HUDEP-2 (cell line): ENCODE results near the gene TMEM17.
"Not testable (repeated sequence)": the region's sequence is repeated elsewhere in the genome, so short reads cannot be mapped to it uniquely, and the experiment has no call there.

Experiments used
- DNase-seq, 76 experiments: peaks; one replicate each; lab custom pipeline; 2025; ENCODE audit not compliant: unreplicated experiment in 76 of 76; lab: John Stamatoyannopoulos, UW

TMEM17 gene

DNA sequence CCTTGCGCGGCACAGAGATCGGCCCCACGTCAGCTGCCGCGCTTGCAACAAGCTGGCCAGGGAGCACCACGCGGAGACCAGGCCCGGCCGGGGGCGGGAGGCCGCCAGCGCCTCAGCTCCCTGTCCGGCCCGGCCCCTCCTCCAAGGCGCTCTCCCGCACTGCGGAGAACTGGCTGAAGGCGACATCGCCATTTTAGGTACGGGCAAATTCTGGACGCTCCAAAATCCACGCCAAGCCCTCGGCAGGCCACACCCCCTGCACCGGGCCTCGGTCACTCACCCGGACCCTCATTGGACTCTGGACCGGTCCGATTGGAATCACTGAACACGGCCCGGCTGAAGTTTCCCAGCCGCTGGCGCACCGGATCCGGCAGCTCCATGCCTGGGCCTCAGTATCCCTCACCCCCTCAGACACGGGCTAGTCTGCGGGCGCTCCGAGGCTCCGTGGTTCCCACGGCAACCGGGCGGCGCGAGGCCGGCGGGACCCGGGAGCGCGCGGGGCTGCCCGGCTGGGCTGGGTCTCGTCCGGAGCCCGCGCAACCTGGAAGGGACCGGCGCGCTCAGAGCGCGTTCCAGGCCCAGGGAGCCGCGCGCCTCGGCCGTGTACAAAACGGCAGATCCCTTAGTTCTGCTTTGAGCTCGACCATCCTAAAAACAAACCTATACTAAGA is at the start of gene TMEM17:
Gene TMEM17 (minus strand): TSS at position 446 of the 671 bp plus-strand sequence. CDS start 66 bp downstream, at position 380.
- peak in 75 of 76 experiments; percentile 23 to 92 (median 80) for DNase-seq

DNA sequence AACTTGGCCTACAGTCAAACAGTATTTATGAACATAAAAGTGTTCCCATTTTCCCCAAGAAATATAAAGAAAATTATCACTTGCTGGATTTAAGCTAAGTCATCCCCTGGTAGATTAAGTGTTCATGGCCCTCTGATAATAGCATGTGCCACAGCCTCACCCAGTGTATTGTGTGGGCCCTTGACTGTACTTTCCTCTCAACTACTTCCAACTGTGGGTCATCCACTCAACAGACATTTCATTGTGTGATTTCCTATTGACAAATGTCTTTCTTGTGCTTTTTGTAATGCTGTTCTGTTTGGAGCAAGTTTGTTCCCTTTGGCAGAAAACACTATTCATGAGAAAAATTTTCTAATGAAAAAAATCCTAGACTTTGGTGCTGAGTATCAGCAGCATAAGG is 48.4 kb upstream of the TMEM17 start:
- DNase-seq, result no peak

DNA sequence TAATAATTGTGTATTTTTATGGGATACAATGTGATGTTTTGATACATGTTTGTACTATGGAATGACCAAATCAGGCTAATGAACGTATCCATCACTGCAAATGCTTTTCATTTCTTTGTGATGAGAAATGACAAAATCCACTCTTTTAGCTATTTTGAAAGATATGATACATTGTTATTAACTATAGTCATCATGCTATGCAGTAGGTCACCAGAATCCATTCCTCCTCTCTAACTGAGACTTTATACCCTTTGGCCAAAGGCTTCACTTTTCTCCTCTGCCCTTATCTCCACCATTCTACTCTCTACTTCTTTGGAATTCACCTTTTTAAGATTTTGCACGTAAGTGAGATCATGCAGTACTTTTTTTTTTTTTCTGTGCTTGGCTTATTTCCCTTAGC is 44.5 kb upstream of the TMEM17 start:
- no peak for DNase-seq

GRCh38 chr2:62547854-62548253 is 41.9 kb upstream of the TMEM17 start:
- no peak for DNase-seq

DNA sequence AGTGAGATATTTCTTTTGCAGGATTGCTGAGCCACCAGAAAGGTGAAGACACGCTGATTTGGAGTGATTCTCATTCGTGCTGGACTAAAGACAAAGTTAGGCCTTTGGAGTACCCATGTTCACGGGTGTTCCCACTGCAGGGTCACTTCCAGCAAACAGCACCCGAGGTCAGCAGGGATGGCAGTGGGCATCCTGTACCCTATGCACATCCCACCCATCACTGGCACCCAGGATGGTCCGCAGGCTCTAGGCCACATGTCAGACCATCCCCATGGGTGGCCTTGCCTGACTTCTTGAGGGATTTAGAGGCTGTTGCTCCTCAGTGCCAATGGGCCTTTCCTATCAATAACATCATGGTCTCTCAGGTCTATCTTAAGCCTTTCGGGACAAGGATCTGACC is 39.3 kb upstream of the TMEM17 start:
- DNase-seq, result no peak

GRCh38 chr2:62540408-62541168 is 34.6 kb upstream of the TMEM17 start:
- no peak for DNase-seq

GRCh38 chr2:62539606-62540407 is 33.8 kb upstream of the TMEM17 start:
- no peak for DNase-seq

DNA sequence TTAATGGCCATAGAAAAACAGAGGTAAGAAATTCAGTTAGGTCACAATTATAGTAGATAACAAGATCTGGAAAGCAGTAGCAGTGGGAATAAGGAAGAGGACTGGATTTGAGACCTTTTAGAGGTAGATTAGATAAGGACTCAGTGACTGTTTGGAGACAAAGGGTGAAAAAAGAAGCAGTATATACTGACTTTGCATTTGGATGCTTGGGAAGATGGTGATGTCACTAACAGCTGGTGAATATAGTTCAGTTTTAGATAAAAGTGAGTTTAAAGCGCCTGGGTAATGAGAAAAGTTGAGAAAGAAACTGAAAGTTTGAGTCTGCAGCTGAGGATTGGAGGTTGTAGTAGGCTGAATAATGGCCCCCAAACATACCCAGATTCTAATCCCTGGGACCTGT is 32.8 kb upstream of the TMEM17 start:
- no peak for DNase-seq

DNA sequence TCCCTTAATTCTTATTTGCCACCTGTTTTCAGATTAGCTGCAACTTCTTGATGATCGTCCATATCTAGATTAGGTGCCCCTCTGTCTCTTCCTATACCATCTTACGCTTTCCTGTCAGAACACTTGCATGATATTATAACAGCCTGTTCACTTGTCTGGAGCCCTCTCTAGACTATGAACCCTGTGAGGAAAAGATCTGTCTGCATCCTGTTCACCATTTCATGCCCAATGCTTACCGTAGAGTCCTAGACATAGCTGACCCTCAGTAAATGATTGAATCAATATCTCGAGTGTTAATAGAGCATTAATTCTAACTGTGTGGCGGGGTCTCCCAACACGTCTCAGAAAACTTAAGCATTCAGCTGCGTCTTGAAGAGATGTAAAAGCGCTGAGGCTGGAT is 31.8 kb upstream of the TMEM17 start:
- no peak for DNase-seq

DNA sequence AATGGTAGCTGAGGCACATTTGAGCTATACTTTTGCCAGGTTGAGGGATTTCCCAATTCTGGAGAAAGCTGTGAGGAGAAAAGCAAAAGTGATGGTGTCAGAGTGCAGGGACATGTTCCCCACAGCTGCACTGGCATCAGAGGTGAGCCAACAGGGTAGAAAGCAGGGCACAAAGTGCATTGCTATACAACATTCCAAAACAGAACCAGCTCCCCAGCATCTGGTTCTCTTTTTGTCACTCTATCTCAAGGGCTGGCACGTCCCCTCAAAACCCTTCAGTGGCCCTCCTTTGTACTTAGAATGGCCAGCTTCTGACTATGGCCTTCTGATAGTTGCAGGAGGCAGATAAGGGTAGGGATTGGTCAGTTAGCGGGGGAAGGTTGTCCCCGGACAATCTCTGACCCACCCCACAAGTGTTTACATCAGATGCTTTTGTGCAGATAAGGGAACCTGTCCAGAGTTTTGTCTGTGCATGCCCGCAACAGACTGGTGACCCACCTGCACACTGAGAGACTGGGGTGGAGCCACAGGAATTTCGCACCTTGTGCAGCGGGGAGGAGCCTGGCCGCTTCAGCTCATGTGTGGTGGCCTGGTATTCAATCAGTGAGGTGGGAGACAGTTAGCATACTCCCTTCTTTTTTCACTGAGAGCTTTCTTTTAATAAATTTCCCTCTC is 31.0 kb upstream of the TMEM17 start:
- no peak for DNase-seq

DNA sequence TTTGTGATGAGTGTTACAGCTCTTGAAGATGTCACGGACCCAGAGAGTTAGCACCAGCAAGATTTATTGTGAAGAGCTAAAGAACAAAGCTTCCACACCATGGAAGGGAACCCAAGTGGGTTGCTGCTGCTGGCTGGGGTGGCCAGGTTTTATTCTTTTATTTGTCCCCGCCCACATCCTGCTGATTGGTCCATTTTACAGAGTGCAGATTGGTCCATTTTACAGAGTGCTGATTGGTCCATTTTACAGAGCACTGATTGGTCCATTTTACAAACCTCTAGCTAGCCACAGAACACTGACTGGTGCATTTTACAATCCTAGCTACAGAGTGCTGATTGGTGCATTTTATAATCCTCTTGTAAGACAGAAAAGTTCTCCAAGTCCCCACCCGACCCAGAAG is 29.5 kb upstream of the TMEM17 start:
- not testable (repeated sequence) for DNase-seq

- DNase-seq, result no peak
Measured at GRCh38 chr2:62531594-62531993, 25.6 kb upstream of the TMEM17 start.

- no peak for DNase-seq
Measured at GRCh38 chr2:62529758-62530157, 23.8 kb upstream of the TMEM17 start.

GRCh38 chr2:62527478-62528210 is 21.6 kb upstream of the TMEM17 start:
- DNase-seq, result peak in 2 of 76 experiments; percentile 7 to 26

DNA sequence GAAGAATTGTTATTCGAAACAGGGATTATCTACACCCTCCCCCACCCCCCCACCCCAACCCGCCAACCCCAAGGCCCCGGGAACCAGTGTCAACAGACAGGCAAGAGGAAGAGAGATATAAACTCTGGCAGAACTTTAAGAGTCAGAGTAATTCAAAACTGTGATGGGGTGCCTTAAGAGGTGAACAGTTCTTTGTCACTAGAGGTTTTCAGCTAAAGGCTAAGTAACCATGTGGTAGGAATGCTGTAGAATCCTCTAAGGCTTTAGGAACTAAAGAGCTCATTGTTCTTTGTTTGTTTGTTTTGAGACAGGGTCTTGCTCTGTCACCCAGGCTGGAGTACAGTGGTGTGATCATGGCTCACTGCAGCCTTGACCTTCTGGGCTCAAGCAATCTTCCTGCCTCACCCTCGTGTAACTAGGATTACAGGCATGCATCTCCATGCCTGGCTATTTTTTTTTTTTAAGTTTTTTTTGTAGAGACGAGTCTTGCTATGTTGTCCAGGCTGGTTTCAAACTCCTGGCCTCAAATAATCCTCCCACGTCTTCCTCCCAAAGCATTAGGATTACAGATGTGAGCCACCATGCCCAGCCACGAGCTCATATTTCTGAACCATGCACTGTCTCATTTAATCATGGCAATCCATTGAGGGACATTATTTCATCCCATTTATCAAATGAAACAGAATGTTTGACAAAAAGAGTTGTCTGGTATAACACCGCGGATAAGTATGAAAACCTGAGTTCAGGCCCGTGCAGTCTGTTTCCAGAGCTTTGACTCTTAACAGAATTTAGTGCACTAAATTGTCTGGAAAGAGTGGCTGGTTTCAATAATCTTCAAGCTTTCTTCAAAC is 20.8 kb upstream of the TMEM17 start:
- no peak for DNase-seq

- no peak for DNase-seq
Measured at GRCh38 chr2:62525549-62526269, 19.7 kb upstream of the TMEM17 start.

DNA sequence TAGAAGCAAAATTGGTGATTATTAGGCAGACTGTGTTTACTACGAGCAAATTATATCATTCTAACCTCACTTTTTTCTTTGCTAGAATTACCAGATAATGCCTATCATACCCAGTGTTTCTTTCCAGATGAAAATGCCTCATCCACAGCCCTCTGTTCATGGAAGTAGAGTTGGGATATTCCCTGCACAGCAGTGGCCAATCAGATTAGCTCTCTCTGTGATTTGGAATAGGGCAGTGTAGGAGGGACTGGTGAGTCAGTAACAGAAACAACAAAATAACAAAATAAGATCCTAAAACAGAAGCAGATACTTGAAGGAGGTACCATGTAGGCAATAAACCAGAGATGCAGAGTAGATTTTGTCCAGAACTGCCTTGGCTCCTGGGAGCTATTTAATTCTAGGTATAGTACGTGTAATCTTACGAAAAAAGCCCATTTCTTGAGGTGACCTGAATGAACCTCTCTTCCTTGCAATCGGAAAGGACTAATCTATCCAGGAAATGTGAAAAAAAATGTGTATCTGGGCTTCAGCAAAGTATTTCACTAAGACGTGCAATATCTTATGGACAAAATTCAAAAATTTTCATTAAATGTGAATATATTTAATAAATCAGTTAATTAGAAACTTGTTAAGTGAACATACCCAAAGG is 18.4 kb upstream of the TMEM17 start:
- DNase-seq, result no peak

DNA sequence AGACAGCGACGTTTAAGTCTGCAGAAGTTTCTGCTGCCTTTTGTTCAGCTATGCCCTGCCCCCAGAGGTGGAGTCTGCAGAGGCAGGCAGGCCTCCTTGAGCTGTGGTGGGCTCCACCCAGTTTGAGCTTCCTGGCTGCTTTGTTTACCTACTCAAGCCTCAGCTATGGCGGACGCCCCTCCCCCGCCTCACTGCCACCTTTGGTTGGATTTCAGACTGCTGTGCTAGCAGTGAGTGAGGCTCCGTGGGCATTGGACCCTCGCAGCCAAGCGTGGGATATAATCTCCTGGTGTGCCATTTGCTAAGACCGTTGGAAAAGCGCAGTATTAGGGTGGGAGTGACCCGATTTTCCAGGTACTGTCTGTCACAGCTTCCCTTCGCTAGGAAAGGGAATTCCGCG is 15.1 kb upstream of the TMEM17 start:
- DNase-seq, result not testable (repeated sequence)
